Glomerular endothelial cell (primary cell): ENCODE results near the gene PHKA1. TPM values are rescaled to one million over a fixed set of nuclear protein-coding genes. Genes with fewer than 3 reads are reported as not detected.
A peak's percentile ranks its signal among the peaks of the same experiment; 100 is the strongest.
"Not testable (repeated sequence)": the region's sequence is repeated elsewhere in the genome, so short reads cannot be mapped to it uniquely, and the experiment has no call there.

Experiments
- DNase-seq: peaks from one replicate; pipeline ENCODE4 v3.0.0-alpha.2; 2011; ENCODE audit warnings: low read depth, low spot score; ENCODE audit errors: extremely low read depth
- total RNA-seq: library from RNA; depleted of rRNA; stranded (reverse); fragments of >200 nt; gene quantifications from 2 replicates; pipeline ENCODE4 v1.2.3, GENCODE V29; 2015

The PHKA1 gene
- total RNA-seq, 1 donor from 2014 or later = 3.4 TPM

DNA sequence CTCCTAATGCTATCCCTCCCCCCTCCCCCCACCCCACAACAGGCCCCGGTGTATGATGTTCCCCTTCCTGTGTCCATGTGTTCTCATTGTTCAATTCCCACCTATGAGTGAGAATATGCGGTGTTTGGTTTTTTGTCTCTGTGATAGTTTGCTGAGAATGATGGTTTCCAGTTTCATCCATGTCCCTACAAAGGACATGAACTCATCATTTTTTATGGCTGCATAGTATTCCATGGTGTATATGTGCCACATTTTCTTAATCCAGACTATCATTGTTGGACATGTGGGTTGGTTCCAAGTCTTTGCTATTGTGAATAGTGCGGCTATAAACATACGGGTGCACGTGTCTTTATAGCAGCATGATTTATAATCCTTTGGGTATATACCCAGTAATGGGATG is 44.6 kb downstream of the PHKA1 start:
- not testable (repeated sequence) for DNase-seq

DNA sequence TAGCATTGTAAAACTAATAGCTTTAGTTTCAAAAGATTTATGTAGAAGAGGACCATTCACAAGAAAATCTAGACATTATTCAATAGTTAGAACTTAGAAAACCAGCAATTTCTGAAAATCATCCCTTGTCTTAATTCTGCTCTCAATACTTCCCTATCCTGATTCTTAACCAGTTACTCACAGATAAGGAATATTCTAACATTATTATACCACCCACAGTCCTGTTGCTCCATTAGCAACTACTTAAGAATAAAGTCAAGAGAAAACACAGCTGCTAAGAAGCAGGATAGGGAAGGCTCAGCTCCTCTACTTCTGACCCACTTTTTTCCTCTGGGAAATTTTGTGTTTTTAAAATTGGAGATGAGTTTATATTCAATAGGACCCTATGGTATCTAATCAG is 47.7 kb downstream of the PHKA1 start:
- no peak for DNase-seq

DNA sequence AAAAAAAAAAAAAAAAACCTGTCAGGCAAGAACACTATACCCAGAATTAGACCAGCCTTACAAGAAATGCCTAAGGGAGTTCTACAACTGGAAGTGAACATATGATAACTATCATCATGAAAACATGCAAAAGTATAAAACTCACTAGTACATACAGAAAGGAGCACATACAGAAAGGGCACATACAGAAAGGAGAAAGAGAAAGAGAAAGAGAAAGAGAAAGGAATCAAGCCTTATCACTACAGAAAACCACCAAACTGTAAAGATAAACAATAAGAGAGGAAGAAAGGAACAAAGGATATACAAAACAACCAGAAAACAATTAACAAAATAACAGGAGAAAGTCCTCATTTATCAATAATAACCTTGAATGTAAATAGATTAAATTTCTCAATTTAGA is 50.4 kb downstream of the PHKA1 start:
- no peak for DNase-seq

DNA sequence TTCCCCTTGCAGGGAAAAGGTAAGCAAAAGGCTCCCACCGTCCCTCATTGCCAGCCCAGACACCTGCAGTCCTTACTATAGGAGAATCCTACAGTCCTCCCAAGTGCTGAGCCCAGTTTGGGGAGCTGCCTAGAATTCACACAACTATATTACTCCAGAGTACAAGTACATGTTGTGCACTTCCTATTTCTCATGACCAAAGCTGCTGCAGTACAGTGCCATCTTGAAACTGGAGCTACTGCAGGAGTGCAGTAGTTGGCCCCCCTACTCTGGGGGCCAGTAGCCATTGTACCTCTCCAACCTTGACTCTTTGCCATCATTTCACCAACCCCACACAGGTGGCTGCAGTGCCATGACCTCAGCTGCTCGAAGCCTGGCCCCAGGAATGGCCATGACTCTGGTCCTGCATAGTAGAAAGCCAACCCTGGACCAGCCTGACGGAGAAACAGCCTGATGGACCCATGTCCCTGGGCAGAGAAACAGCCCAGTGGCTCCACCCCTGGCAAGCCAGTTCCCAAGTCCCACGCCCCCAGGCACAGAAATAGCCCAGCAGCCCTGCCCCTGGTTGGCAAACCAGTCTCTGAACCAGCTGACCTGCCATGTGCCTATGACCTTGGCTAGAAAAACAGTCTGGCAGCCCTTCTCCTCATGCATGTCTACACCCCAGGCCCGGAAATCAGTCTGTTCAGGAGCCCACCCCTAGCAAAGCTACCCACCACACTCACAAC is 51.9 kb downstream of the PHKA1 start:
- DNase-seq = no peak

DNA sequence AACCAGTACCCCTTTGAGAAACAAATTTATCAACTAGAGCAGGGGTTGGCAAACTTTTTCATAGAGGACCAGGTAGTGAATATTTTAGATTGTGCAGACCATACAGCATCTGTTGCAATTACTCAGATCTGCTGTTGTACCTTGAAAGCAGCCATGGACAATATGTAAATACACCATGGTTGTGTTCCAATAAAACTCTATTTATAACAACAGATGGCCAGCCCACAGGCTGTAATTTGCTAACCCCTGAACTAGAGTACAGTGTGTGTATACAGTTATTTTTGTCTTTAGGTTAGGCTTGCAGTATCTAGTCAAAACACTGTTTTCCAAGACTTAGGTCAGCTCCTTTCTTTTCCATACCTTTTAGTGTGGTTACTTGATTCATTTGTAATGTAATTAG is 54.4 kb downstream of the PHKA1 start:
- no peak for DNase-seq

DNA sequence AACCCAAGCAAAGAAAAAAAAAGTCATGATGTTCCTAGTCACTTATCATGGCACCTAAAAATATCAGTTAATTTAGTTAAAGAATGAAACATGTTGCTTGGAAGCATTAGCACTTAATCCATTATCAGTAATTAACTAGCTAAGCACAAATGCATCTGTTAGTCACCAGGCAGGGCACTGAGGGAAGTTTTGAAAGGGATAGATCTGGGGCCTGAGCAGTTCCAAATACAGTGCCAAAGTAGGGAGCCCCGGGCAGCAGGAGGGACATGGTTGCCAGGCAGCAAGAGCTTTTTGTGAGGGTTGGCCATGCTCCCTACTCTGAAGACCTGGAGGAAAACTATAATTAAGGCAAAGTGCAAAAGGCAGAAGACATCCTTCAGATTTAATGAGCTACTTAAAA is 62.0 kb downstream of the PHKA1 start:
- DNase-seq = no peak

DNA sequence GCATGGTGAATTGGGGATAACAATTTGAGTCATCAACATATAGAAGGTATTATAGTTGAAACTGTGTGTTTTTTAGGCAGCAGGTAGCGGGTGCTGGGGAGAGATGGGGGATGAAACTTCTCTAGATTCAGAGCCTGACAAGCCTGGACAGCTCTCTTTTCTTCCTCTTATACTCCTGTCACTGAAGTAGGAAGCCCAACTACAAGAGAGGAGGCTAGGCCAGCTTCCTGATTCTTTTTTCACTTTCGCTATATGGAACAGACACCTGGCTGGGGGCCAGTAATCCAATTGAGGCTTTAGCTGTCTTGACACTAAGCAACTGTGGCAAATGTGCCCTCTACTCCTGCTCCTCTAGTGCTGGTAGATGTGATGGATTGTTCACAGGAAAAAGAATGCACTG is 69.2 kb downstream of the PHKA1 start:
- DNase-seq = no peak

DNA sequence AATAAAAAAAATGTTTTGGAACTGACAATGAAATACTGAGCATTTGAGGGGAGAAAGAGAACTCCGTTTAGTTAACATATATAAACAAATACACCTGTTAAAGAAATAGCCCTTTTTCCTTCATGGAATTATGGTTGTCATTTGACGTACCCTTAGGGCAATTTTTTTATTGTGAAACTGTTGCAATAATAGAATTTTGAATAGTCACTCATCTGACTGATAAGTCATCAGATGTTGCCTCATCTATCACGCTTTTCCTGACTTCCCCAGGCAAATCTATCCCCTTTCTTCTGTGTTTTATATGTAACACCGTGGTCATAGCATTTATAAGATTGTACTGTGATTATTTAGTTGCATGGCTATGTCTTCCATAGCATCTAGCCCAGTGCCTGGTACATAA is 72.5 kb downstream of the PHKA1 start:
- no peak for DNase-seq

DNA sequence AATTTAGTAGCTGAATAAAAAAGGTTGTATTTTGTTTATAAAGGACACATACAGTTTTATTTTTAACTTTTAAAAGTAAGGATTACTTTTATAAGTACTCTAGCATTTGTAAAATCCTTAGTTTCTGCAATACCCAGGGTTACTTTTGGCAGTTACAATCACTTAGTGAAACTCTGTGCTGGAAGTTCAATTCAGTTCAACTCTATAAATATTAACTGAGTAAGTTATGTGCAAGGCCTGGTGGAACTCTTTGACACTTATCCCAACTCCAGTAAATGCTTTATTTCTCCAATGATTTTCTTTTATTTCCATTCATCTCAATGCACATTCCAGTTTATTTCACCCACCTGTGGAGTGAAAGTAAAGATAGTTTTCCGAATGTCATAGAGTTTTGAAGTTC is 78.2 kb downstream of the PHKA1 start:
- no peak for DNase-seq

DNA sequence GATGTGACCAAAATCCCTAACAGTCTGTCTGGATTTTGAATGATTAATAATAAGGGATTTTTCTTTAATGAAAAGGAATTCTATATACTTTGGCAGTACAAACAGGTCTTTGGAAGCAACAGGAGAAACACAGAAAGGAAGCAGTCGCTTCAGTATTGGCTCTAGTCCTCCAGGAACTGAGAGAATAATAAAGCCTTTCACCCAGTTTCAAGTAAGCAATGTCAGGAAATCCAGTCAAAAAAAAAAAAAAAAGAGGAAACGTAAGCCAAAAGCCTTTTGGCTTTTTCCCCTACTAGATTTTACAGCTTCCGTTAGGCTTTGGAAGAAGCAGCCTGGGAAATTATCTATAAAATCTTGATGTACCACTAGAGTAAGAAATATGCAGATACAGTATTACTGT is 79.8 kb downstream of the PHKA1 start:
- no peak for DNase-seq

DNA sequence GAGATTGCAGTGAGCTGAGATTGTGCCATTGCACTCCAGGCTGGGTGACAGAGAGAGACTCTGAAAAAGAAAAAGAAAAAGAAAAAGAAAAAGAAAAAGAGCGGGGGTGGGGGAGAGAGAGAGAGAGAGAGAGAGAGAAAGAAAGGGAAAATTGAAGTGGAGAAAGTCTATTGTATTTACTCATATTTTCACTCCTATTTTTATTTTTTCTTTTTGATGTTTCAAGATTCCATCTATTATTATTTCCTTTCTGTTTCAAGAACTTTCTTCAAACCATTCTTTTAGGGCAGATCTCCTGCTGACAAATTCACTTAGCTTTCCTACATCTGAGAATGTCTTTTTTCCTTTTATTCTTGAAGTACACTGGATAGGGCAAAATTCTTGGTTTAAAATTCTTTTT is 83.9 kb downstream of the PHKA1 start:
- no peak for DNase-seq

DNA sequence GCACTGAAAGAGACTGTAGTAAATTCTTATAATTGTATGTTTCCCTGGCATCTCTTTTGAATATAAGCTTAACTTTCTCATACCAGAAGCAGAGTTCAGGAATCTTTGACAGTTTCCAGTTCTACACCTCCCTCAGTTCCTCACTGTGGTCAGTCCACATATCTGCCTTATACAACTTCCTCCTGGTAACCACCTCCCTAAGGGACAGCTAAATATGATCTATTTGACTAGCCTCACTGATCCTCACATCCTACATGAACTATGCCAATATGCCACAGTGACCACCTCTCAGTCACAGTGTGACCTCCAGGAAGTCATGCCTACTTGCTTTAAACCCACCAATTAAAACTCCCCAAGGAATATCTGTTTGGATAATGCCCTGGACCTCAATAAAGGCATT is 89.9 kb downstream of the PHKA1 start:
- no peak for DNase-seq

DNA sequence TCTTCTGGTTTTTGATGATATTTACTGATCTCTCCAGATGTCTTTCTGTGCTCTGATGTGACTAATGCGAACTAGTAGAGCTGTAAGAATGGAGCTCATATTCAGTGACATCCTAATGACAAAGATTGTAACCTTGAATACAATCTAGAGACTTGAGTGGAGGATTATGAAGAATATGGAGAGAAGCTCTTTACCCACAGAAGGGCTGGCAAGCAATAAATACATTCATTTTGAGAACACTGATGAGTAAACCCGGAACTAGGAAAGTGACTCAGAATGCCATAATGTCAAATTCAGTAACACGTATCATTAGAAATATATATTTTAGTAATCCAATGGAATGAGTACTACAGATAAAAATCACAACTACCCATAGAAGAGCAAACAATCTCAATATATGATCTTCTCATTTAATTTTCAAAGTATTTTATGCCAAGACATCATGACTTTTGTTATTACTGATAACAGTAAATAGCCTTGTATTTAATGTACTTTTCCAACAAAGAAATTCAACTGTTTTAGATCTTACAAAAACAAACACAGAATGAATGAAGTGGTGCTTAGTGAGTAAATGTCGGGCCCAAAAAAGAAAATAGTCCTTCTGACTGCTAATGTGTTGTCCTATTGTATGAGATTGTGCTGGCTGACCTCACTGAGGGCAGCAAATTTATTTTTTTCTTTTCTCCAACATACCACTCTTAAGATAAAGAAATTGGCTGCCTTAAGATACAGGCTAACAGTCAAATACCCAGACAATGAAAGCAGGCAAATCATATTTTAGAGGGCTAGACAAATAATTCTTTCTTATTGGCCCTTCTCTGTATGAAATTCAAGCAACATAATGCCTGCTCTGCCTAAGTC is 92.3 kb downstream of the PHKA1 start:
- DNase-seq = no peak

DNA sequence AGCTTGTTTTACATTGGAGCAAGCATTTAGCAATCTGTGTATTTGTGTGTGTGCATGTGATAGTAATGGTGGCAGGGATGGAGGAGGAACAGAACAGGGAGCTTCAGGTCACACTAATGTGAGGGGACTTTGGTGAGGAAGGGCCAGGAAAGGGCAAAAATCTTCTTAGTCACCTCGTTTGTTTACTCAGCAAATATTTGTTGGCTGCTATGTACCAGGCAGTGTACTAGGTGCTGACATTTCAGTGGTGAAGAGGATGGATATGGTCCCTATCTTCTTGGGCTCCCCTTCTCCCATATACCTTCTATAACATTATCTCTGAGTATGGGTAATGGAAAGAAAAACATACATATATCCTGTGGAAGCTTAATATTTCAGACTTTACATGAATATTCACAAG is 92.9 kb downstream of the PHKA1 start:
- DNase-seq = no peak

DNA sequence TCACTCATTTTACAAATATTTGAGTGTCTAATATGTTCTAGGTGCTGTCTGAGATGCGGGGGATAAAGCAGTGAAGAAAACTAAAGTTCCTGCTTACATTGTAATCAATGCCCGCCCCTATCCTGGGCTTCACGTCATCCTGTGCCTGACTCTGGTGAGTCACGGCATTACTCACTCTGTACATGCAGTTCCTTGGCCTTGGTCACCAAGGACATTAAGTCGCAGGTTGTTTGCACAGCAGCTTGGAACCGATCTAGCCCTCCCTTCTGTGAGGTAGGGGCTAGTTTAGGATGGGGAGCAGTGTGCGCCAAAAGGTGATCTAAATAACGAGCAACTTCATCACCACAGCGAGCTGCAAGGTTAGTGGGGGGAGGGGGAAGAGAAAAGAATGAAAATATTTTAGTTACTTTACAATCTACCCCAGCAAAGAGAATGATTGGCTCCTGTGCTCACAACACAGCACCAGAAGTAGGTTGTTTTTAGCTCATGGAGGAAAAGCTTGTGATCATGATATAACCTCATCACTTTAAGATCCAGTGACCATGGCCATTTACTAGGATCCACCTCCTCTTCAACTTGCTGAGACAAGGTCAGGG is 93.5 kb downstream of the PHKA1 start:
- DNase-seq = peak; percentile 68

DNA sequence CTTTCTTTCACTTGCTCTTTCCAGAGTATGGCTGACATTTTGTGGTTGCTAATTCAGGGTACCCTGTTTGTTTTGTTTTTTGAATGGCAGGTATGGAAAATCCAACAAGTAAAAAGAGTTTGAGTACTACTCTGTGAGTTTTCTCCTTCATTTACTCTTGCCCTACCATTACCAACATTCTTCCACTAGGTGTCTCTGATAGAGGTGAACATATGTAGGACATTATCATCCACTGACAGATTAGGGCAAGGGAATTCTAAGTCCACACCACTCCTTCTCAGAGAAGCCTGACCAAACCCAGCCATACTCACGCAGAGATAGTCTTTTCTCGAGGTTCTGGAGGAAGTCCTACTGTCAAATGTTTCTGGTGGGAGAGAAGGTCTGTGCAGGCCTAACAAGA is 104.8 kb downstream of the PHKA1 start:
- DNase-seq = no peak

DNA sequence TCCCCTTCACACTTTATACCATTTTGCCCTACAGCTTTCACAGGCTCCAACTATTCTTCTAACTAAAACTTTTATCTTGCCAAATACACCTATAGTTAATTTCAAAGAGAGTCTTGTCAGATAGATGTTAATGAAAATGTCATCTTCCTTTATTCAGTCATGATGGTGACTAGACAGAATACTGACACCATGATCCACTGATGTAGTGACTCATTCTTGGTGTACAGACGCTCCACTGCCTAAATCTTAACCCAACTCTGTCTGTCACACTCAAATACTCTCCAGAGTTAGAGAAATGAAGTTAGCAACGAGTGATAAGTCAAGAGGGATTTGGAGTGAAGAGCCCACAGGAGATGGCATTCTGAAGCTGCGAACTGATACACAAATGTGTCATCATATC is 109.4 kb downstream of the PHKA1 start:
- DNase-seq = no peak

DNA sequence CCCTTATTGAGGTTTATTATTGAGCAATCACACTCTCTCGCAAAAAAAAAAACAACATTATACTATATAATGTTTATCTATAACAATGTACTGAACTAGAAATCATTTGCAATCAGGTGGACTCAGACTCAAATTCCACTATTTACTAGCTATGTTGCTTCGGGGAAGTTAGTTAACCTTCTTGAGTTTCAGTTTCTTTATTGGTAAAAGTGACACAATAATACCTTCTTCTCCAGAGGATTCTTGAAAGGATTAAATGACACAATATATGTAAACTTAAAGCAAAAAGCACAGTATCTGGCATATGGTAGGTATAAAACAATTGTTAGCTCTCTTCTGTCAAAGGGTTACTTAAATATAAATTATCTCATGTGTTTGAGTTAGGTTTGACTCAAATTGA is 110.0 kb downstream of the PHKA1 start:
- DNase-seq = no peak

DNA sequence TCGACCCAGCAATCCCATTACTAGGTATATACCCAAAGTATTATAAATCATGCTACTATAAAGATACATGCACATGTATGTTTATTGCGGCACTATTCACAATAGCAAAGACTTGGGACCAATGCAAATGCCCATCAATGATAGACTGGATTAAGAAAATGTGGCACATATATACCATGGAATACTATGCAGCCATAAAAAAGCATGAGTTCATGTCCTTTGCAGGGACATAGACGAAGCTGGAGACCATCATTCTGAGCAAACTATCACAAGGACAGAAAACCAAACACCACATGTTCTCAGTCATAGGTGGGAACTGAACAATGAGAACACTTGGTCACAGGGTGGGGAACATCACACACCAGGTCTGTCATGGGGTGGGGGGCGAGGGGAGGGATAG is 123.1 kb downstream of the PHKA1 start:
- DNase-seq = not testable (repeated sequence)

DNA sequence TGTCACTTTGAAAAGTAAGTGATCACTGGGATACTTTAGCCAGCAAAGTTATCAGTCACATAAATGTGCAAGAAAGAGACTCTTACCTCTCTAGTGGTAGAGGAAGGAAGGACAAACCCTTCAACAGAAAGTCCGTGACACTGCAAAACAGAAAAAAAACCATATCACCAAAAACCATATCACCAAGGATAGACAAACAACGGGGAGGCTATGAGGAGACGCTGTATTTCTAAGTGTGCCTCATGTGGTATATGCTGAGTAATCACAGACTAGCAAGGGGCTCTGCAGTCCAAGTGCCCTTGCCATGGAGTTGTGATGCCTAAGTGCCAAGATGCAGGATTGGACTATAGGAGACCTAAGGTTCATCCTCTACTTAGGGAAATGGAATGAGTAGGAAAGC is 129.9 kb downstream of the PHKA1 start:
- DNase-seq = no peak

DNA sequence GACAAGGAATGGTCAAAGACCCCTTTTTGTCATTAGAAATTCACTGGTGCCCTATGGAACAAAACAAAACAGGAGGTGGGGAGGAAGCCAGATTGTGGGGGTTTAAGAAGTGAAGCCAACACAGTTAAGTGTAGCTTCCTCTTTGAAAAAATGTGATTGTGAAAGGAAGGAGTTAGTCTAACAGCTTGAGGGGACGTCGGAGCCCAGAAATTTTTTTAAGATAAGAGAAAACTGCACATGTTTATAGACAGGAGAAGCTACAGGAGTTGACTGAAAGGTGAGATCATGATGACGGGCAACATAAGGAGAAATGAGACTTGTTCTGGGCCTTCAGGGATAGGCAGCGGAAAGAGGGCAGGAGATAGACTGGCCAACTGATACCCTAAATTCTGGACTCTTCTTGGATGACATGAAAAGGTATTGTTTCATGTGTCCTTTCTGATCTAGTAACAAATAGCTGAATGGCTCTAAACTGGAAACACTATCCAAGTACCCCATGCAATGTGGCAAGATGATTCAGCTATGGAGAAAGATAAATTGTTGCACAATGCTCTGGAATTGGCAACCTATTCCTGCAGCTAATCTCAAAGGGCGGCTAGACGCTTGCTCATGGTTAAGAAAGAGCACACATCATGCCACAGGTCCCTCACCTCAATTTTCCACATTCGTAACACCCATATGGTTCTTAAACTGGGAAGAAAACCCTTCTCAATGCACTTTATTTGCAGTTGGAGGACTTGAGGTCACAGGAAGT is 137.8 kb downstream of the PHKA1 start:
- no peak for DNase-seq
